GM20431 (cell line): Measurements from ENCODE around the gene MTOR.

Experiments used
- in situ Hi-C: fragments of 300-500 bp; cut with MseI, MboI; formaldehyde crosslinking; loops from one replicate; pipeline ENCODE4 v1.15.0; 2020; ENCODE audit warnings: low sequenced_read_pairs; ENCODE audit not compliant: unreplicated experiment

MTOR gene

DNA sequence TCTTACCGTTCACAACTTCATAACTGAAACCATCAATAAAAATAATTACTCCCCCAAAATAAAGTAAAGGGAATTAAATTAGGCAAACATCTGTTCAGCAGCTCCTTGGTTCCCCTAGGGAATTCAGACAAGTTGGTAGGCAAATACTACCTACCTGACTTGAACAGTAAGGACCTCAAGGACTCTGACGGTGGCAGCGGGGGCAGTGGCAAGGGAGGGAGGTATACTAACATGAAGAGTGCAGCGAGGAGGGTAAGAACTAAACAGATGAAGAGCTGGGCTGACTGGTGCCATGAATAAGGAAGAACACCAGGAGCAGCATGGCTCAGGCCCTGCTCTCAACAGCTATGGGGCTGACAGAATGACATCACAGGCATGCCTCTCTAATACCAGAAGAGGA is 33.1 kb downstream of the MTOR start:
- in situ Hi-C loops, result no loop called here

DNA sequence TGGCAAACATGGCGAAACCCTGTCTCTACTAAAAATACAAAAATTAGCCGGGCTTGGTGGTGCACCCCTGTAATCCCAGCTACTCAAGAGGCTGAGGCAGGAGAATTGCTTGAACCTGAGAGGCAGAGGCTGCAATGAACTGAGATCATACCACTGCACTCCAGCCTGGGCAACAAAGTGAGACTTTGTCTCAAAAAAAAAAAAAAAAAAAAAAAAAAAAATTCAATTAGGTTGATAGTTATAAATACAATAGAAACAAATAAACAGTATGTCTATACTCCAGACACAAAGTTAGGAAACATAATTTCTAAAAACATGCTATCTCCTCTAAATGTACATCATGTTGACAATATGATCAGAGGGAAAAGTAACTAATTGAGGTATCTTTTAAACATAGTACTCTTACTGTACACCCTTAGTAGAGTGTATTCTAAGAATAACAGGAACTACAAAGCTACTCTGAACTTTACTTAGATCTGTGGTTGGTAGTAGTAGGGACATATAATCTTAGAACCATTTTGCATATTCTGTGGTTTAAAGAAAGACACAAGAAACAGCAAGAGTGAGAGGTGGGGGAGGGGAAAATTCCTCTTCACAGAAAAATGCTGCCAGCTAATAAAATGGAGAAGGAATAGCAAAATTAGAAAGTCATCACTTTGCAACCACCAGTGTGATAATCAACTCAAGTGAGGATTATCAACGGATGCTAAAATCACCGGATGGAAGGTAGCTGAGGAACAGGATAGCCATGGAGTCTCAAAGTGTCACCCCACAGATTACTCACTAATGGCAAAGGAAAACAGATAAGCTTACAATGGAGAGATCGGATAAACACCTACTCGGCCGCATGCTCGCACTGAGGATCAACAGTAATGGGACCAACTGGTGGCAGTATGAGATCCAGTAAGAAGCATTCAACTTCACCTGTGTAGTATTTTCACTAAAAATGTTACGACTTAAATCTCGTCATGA is 35.0 kb downstream of the MTOR start:
- in situ Hi-C loops, result no loop called here

DNA sequence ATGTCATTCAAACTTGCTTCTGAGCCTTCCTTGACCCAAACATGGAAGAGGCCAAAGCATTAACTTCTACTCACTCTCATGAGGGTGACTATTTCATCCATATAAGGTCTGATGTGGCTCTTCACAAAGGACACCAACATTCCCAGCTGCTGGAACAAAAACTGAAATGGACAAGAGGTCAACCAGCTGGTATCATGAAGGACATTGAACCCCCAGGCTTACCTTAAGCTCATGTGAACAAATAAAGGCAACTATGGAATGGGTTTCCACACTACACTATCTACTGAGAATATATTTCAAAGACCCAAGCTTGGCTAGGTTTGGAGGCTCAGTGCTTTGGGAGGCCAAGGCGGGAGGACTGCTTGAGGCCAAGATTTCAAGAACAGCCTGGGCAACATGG is 46.3 kb downstream of the MTOR start:
- in situ Hi-C loops, result no loop called here

DNA sequence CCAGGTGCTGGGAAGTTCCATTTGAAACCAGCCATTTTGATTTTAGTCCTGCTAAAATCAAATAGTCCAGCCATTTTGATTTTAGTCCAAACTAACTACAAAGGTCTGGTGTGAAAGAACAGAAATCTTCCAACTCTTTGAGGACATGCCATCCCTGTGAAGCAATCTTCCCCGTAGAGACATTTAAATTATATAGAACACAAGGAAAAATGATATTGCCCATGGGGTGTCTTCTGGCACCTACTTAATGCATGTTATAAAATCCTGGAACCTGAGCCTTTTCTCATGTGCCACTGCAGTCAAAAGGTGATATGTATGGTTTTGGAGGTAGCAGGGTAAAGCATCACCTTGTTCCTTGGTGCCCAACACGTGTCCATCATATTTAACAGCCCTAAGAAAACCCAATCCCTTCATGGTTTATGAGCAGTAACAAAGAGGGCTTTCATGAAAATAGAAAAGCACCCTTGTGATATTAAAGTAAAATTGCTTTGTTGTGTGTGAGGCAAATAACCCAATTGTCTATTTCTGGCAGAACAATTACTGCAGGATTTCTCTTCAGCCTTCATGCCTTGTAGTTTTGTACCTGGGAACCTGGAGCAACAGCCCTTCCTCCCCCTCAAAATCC is 46.9 kb downstream of the MTOR start:
- in situ Hi-C loops, result no loop called here

DNA sequence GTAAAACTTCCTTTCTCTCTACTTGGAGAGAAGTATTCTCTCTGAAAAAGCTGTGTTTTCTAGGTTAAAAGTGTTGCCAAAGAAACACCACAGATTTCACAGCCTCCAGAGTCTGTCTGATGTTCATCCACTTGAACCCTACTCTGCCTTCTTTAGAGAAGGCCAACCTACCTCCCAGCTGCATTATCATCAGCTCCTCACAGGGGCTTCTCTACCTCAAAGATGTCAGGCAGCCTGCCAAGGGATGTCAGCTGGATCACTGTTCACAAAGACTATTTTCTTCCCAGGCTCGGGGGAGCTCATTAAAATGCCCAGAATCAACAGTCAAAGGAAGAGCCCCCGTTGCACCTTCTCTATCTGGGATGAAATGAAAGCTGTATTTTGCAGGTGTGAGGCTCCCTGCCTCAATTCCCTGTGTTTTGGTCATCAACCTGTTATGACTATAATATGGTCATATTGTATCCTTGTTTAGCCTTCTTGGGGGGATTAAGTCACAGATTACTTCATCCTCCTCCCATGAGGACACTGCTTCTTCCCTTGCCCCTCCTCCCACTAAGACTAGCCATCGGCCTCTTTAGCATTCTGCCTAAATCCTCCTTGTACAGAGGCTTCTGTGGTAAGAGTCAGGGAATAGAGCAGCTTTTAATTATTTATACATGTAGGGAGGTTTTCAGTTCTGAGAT is 47.5 kb downstream of the MTOR start:
- in situ Hi-C loops, result no loop called here

DNA sequence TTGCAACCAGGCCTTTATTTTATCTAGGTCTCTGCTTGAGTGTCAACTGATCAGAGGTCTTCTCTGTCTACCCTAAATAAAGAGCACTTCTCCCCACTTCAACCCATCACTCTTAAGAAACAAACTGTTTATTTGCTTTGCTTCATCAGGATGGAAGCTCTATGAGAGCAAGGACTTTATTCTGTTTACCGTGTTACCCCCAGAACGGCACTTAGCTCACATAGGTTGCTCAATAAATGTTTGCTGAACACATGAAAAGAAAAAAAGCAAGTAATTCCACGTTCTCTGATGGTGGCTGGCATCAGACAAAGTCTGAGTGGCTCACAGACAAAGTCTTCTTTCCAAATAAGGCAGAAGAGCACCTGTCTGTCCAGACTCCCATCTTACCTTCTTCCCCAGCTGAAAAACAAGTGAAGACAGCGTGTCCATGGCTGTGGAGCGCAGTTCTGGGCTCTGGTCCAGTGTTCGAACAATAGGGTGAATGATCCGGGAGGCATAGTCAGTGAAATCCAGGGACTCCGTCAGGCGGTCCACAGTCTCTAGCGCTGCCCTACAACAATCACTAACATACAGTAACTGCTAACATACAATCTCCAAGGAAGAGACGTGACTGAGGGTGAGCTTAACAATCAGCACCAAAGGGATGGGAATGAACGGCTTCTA is 50.3 kb downstream of the MTOR start:
- in situ Hi-C loops, result no loop called here

DNA sequence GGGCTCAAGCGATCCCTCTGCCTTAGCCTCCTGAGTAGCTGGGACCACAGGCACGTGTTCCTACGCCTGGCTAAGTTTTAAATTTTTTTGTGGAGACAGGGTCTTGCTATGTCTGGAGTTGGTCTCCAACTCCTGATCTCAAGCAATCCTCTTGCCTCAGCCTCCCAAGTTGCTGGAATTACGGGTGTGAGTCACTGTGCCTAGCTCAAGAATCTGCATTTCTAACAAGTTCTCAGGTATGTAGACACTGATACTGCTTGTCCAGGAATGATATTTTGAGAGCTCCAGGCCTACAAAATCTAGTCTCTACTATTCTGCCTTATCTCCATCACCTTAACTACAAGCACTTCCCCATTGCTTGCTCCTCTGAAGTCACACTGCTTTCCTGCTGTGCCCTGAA is 50.9 kb downstream of the MTOR start:
- in situ Hi-C loops, result no loop called here

DNA sequence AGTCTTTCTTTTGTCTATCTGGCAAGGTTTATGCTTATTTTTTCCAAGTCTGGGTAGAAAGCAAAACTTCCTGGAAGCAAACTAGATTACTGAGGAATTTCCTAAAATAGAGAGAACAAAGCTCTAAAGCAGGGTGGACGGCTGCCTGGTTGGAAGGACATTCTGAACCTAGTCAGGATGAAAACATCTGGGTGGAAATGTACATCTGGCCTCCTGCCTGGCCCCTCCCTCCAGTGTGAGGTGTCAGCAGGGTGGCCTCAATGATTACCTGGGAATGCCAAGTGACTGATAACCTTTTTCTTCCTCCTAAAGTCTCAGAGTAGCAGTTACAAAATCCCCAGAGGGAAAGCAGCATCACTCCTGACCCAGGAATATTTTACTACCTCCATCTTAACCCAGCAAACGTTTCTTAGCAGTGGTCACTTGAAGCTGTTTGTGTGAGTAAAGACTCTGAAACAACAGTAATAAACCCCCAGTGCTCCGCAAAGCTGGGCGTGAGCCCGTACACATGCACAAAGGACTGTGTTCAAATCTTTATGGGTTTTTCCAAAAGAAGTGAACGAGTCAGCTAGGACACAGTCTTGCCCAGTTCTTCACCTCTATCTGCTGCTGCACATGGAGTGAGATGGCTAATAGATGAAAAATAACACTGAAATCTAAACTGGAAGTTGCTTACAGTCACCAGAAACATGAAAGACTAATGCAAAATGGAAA is 54.3 kb downstream of the MTOR start:
- in situ Hi-C loops, result no loop called here

DNA sequence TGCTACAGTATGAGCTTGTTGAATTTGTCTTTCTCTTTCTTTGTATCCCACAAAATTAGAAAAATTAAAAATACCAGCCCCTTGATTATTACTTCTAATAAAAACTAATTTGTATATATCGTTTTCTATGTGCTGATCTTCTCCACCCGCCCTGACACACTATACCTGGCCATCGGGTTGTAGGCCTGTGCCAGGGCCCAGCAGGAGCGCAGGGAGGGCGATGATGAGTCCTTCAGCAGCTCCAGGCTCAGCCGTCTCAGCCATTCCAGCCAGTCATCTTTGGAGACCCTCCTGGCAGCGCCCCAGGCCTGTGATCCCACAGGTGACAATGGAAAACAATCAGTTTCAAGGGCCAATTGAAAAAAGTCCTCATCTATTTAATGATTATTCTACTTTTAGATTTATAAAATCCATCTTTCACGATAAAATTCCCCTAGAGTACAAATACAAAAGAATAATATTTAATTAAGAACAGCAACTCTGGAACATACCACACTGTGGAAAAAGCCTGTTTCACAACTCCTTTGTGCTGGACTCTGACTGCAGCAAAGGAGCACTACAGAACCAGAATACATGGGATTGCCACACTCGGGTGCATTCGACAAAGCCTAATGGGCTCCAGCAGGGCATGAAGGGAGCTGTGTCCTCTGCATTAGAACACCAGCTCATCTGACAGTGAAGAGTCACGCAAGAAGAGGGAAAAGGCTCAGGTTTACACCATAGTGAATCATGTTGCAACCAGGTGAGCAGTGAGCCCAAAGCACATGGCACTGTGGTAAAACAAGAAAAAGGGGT is 57.8 kb downstream of the MTOR start:
- in situ Hi-C loops, result no loop called here

DNA sequence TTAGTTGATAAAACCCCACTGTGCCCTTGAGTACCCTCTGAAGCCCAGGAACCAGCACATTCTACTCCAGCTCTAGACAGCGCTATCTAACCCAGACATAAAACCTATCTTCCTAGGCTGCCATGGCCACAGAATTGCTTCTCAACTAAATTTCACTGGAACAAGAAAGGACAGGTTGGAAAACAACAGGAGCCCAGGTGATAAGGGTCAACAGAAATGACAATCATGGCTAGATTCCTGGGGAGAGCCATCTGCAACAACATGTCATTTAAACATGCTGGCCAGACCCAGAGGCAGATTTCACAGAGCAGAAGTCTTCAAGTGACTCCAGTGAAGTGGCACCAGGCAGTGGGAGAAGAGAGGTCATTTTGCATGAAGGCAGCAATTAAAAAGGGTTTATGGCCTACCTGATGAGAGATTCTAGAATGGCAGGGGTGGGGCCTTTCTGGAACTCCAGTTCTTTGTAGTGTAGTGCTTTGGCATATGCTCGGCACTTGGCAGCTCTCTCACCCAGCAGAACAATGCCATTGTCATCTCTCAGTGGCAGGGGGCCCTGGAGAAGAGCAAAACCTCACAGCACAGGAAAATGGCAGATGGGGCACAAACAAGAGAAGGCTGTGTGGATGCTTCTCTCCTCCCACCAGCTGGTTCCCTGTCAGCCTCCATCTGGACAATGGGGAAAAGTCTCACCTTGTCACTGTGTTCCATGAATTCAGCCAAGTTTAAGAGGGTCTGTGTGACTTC is 63.3 kb downstream of the MTOR start:
- in situ Hi-C loops, result no loop called here

DNA sequence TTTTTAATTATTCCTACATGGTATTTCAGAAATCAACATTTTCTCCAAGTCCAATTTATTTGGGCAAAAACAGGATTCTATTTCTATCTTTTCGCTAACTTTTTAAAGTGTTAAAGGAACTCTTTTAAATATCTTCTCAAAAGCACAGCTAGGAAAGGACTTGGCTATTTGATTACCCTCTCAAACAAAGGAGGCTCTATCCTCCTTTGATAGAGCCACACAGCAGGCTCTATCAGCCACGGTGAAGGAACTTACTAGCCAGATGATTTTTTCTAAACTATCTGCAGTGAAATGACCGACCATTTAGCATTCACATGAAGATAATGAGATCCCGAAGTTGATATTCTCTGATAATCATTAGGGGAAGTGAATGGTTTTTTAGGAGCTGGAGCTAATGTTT is 64.1 kb downstream of the MTOR start:
- in situ Hi-C loops, result no loop called here

DNA sequence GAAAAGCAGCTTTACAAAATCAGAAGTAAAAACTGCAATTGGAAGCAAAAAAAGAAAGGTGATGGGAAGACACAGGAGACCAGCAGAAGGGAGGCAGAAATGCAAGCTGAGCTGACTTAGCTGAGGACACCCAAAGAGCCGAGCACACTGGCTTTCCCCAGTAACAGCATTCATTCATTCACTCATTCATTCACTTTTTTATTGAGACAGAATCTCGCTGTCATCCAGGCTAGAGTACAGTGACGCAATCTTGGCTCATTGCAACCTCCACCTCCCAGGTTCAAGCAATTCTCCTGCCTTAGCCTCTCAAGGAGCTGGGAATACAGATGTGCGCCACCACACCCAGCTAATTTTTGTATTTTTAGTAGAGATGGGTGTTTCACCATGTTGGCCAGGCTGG is 65.0 kb downstream of the MTOR start:
- in situ Hi-C loops, result no loop called here

DNA sequence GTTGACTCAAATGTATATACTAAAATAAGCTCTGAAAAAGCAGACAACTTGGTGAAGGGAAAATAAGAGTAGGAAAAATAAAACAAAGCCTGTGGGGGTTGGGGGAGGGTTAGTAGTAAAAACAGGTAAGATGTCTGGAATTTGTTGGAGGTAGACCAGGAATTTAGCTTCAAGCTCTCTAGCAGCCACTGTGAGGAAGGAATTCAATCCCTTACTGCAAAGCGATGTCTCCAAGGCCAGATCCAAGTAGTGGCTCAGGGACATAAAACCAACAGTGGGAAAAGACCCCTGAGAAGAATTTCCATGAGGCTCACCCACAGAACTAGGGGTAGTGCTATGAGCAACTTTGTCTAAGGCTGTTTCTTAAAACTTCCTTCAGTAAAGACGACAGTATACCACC is 65.4 kb downstream of the MTOR start:
- in situ Hi-C loops, result no loop called here

DNA sequence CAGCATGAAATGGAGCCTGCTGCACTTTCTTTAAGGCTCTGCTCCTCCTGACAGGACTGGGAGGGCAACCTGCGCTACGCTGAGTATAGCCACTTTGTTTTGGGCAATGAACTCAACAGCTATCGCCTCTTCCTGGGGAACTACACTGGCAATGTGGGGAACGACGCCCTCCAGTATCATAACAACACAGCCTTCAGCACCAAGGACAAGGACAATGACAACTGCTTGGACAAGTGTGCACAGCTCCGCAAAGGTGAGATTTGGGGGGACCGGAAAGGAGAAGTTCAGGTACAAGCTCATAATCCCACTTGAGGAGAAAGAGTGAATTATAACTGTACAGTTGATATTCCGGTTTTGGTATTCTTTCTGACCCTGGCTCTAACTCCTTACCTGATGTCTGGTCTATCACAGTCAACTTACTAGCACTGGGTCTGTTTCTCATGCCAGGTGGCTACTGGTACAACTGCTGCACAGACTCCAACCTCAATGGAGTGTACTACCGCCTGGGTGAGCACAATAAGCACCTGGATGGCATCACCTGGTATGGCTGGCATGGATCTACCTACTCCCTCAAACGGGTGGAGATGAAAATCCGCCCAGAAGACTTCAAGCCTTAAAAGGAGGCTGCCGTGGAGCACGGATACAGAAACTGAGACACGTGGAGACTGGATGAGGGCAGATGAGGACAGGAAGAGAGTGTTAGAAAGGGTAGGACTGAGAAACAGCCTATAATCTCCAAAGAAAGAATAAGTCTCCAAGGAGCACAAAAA is 67.8 kb downstream of the MTOR start:
- in situ Hi-C loops, result no loop called here

DNA sequence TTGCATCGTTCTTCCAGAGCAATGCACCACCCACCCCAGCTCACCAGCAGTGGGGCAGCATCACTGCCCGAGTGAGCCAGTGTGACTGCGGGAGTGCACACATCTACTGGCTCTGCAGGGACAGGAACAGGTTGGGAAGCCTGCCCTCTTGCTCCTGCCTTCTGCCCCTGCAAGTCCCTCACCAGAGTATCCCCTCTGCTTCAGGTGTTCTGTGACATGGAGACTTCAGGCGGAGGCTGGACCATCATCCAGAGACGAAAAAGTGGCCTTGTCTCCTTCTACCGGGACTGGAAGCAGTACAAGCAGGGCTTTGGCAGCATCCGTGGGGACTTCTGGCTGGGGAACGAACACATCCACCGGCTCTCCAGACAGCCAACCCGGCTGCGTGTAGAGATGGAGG is 69.0 kb downstream of the MTOR start:
- in situ Hi-C loops, result no loop called here

DNA sequence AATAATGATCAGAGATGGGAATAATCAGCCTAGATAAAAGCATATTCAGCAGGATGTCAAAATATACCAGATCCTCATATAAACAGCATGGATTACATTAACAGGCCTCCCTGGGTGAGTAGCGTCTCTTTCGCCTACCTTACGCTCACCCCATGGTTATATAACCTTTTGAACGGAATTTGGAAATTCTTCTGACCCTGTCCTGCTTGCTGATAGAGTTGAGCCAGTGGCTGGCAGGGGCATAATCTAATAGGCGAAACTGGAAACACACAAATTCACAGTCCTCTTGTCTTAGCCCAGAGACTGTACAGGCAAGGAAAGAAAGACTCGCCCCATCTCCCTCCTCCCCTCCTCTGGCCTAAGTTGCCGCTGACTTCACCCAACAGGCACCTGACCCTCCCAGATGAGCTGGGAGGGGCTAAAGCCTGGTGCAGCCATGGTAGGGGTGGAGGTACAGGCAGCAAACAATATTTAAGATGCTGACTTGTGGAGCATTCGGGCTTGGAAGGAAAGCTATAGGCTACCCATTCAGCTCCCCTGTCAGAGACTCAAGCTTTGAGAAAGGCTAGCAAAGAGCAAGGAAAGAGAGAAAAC is 73.4 kb downstream of the MTOR start, which contains the start of gene ANGPTL7:
Gene ANGPTL7, plus strand, starts transcription at position 498 of the 594 bp plus-strand sequence. CDS start 225 bp downstream, outside the sequence.
- in situ Hi-C loops, result no loop called here

DNA sequence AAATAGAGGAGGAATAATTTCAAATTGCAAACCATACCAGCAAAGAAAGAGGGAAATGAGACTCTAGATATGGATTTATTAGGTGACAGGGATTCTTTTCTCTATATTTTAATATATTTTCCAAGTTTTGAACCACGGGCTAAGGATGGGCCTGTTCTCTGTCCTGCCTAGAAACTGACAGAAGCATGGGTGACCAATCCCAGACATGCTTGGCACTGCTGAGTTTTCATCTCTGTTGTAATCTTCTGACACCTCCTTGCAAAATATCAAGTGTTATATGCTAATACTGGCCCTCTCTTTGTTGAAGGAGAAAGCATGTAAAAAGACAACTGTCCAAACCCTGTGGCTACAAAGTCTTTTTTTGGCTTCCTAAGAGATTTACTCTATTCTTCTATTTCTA is 74.0 kb downstream of the MTOR start:
- in situ Hi-C loops, result no loop called here
